HuH-7.5 (cell line): Measurements from ENCODE around the gene FOXR1.
A peak's percentile ranks its signal among the peaks of the same experiment; 100 is the strongest.
"Not testable (repeated sequence)": the region's sequence is repeated elsewhere in the genome, so short reads cannot be mapped to it uniquely, and the experiment has no call there.

ENCODE experiments used
- DNase-seq: peaks from one replicate; pipeline ENCODE4 v3.0.0; 2011; ENCODE audit warnings: low spot score

The FOXR1 gene

GRCh38 chr11:118997627-118998387 lies 26.2 kb downstream of the FOXR1 start, which contains the start of gene CENATAC:
Gene CENATAC (plus strand): TSS chr11:118998138. CDS start chr11:118998198, 60 bp downstream.
- DNase-seq, result peak; percentile 97

DNA sequence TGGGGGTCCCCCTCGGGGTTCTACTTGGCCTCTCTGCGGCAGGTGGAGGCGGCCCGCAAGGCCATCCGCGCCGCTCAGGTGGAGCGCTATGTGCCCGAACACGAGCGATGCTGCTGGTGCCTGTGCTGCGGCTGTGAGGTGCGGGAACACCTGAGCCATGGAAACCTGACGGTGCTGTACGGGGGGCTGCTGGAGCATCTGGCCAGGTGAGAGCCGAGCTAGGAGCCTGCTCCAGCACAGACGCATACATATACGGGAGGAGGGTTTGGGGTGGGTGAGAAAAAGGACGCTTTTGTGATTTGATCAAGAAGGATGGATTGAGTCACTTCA lies 26.8 kb downstream of the FOXR1 start:
- DNase-seq, result no peak

DNA sequence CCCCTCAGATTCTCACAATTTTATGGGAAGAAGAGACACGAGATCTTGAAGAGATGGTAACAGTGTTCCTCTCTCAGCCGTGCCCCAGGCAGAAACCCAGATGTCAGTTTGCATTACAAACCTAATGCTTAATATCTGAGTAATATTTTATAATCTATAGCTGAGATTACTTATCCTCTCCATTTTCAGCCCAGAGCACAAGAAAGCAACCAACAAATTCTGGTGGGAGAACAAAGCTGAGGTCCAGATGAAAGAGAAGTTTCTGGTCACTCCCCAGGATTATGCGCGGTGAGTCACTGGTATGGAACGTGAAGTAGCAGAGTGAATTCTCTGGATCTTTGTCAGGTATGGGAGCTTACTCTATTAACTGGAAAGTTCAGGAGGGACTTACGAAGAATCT lies 27.3 kb downstream of the FOXR1 start:
- DNase-seq, result no peak

DNA sequence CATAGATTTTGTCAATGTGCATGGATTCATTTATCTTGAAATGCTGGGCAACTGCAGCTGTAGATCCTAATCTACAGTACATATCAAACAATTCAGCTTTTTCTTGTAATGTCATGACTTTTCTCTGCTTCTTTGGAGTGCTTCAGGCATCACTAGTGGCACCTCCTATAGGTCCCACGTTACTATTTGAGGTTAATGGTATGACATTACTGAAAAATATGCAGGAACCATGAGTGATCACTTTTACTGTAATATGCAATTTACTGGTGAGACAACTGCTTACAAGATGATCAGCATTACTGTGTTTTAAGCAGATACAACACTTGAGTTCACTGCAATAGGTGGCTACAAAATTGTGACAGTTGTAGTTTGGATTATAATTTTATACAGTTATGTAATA lies 29.3 kb downstream of the FOXR1 start:
- no peak for DNase-seq

- DNase-seq, result no peak
Observed at GRCh38 chr11:119006656-119007055, 35.1 kb downstream of the FOXR1 start.

DNA sequence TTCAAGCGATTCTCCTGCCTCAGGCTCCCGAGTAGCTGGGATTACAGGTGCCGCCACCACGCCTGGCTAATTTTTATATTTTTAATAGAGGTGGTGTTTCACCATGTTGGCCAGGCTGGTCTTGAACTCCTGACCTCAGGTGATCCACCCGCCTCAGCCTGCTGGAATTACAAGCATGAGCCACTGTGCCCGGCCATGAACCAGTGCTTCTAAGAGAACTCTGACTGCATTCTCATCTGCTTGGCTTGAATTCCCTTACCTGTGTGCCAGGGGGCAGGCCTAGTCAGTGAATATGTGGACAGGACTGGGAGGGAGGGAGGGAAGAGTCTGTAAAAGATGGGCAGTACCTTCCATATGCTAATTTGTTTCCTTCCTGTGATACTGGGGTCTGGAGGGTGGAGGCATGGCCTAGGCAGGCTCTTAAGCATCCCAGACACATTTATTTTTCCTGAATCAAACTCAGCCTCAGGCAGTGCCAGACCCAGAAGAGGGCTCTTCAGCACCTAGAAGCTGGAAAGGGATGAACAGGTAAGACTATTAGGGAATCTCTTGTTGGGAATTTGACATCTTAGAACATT lies 40.0 kb downstream of the FOXR1 start:
- no peak for DNase-seq

DNA sequence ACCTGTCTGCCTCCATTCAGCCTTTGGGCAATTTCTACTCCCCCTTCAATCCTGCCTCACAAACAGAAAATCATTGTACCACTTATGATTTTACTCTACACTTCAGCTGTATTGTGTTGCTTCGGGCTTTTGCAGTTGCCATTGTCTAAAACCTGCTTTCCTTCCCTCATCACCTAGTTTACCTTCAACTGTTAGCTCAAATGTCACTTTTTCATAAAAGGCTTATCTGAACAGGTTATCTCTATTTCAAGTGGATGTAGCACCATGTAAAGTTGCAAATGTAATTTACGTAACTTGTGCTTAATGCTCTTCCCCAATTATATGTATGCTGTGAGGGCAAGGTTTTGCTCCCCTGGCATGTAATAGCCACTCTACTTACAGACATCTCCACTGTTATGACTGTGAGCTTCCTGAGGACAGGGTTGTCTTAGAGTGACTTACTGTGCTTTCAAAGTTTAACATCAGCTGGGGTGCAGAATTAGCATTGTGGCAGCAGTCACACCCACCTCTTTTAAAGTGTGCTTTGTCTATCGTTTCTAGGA lies 41.1 kb downstream of the FOXR1 start:
- DNase-seq, result no peak

- DNase-seq, result no peak
Observed at GRCh38 chr11:119014209-119014924, 42.8 kb downstream of the FOXR1 start.

GRCh38 chr11:119015054-119015611 lies 43.6 kb downstream of the FOXR1 start:
- DNase-seq, result no peak

DNA sequence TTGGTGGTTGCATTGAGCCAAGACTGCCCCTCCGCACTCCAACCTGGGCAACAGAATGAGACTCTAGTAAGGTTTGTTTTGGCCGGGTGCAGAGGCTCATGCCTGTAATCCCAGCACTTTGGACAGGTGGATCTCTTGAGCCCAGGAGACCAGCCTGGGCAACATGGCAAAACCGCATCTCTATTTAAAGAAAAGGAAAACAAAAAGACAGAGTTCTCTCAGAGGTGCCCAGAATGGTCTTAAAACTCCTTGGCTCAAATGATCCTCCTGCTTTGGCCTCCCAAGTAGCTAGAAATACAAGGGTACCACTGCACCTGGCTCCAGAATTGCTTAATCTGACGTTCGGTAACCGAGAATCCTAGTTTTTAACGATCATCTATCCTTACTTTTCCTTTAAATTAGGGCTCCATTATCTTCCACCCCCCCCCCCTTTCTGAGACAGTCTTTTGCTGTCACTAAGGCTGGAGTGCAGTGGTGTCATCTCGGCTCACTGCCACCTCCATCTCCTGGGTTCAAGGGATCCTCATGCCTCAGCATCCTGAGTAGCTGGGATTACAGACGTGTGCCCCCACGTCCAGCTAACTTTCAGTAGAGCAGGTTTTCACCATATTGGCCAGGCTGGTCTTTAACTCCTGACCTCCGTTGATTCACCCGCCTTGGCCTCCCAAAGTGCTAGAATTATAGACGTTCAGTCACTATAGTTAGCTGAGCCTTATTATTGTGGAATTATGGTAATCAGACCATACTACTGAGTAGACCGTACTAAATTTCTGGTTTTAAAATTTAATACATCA lies 44.9 kb downstream of the FOXR1 start:
- no peak for DNase-seq

- DNase-seq, result not testable (repeated sequence)
Observed at GRCh38 chr11:119017377-119017776, 45.8 kb downstream of the FOXR1 start.

DNA sequence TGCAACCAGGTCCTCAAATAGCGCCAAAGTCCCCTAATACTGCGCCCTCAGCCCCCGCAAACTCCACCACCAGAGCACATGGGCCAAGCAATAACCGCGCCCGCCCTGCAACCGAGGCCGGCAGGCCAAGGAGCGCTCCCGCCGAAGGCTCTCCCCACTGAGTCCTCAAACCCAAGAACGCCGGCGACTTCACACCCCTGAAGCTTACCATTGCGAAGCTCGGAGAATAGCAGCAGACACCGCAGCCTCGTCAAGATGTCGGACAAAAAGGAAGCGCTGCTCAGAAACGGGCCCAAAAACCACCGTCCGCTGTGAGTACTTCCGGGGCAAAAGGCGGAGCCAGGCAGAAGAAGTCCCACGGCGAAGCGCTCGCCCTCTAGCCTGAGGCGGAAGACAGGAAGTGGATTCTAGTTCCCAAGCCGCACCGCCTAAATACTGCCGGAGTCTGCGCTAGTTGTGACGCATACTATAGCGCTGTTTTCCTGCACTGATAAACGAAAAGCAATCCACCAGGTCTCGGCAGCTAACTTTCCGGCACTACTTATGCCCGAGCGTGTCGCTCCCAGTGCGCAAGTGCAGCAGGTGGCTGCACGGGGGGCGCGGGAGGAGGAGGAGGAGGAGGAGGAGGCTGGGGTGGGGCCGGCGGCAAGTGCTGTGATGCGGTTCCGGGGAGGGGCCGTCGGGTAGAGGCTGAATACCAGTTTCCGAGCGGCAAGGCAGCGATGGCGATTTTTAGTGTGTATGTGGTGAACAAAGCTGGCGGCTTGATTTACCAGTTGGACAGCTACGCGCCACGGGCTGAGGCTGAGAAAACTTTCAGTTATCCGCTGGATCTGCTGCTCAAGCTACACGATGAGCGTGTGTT lies 46.7 kb downstream of the FOXR1 start, which contains the start of the genes RPS25 and TRAPPC4:
Gene RPS25 (minus strand): TSS at position 270 of the 865 bp plus-strand sequence. CDS start 59 bp downstream, at position 211.
Gene TRAPPC4 (plus strand): TSS at position 693 of the 865 bp plus-strand sequence. CDS start 30 bp downstream, at position 723.
- DNase-seq, result peak; percentile 80

DNA sequence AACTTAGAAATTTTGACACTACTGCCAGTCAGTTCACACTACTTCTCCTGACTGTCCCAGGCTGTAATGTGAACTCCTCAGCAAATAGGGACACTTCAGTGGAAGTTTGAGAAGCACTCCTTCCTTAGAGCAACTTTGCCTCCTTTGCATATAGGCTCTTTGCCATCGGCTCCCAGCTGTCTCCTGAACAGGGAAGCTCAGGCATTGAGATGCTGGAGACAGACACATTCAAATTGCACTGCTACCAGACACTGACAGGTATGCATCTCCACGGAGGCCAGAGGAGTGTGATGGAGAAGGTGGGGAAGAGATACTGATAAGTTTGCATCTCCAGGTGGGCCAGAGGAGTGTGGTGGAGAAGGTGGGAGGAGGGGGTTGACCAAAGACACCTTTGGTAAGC lies 48.4 kb downstream of the FOXR1 start:
- DNase-seq, result no peak

GRCh38 chr11:119021631-119022030 lies 50.1 kb downstream of the FOXR1 start:
- DNase-seq, result no peak

GRCh38 chr11:119023741-119024140 lies 52.2 kb downstream of the FOXR1 start:
- DNase-seq, result no peak

- no peak for DNase-seq
Observed at GRCh38 chr11:119024430-119025098, 53.0 kb downstream of the FOXR1 start.

- DNase-seq, result no peak
Observed at GRCh38 chr11:119025099-119025473, 53.5 kb downstream of the FOXR1 start.

GRCh38 chr11:119025541-119025940 lies 54.0 kb downstream of the FOXR1 start:
- no peak for DNase-seq

GRCh38 chr11:119025978-119026766 lies 54.6 kb downstream of the FOXR1 start:
- DNase-seq, result no peak
